Measurements from ENCODE around the gene PTPRM.
"Not testable (repeated sequence)": the region's sequence is repeated elsewhere in the genome, so short reads cannot be mapped to it uniquely, and the experiment has no call there.

PTPRM gene

GRCh38 chr18:7958081-7958896 lies 391.2 kb downstream of the PTPRM start:
- no peak for DNase-seq

GRCh38 chr18:7958897-7959146 lies 391.7 kb downstream of the PTPRM start:
- no peak for DNase-seq

- DNase-seq = not testable (repeated sequence)
These were observed 399.6 kb downstream of the PTPRM start for GRCh38 chr18:7966682-7967081.

- no peak for DNase-seq
These were observed 407.2 kb downstream of the PTPRM start for GRCh38 chr18:7974200-7974874.

GRCh38 chr18:7977897-7978296 lies 410.8 kb downstream of the PTPRM start:
- no peak for DNase-seq

- no peak for DNase-seq
These were observed 411.7 kb downstream of the PTPRM start for GRCh38 chr18:7978834-7979233.

- no peak for DNase-seq
These were observed 412.6 kb downstream of the PTPRM start for GRCh38 chr18:7979714-7980113.

- DNase-seq = no peak
These were observed 413.0 kb downstream of the PTPRM start for GRCh38 chr18:7980136-7980535.

GRCh38 chr18:7980656-7981055 lies 413.5 kb downstream of the PTPRM start:
- DNase-seq = no peak

- DNase-seq = no peak
These were observed 415.1 kb downstream of the PTPRM start for GRCh38 chr18:7982216-7982615.

GRCh38 chr18:7987284-7987976 lies 420.3 kb downstream of the PTPRM start:
- no peak for DNase-seq

- no peak for DNase-seq
These were observed 423.6 kb downstream of the PTPRM start for GRCh38 chr18:7990670-7991069.

- no peak for DNase-seq
These were observed 434.7 kb downstream of the PTPRM start for GRCh38 chr18:8001711-8002301.

- no peak for DNase-seq
These were observed 437.0 kb downstream of the PTPRM start for GRCh38 chr18:8003878-8004675.

GRCh38 chr18:8004792-8005191 lies 437.7 kb downstream of the PTPRM start:
- no peak for DNase-seq

GRCh38 chr18:8005870-8006569 lies 438.9 kb downstream of the PTPRM start:
- no peak for DNase-seq

- no peak for DNase-seq
These were observed 439.9 kb downstream of the PTPRM start for GRCh38 chr18:8006979-8007378.

- DNase-seq = no peak
These were observed 440.9 kb downstream of the PTPRM start for GRCh38 chr18:8008033-8008432.

- DNase-seq = no peak
These were observed 444.2 kb downstream of the PTPRM start for GRCh38 chr18:8011361-8011760.

GRCh38 chr18:8011906-8012305 lies 444.8 kb downstream of the PTPRM start:
- DNase-seq = no peak

- DNase-seq = no peak
These were observed 451.7 kb downstream of the PTPRM start for GRCh38 chr18:8018701-8019331.

- DNase-seq = no peak
These were observed 452.5 kb downstream of the PTPRM start for GRCh38 chr18:8019600-8019999.

Measured in NCI-H2171 (cell line).